Parathyroid adenoma (tissue), 2 donors: ENCODE data around the gene SV2A.

Experiments
- H2AFZ ChIP-seq: fragments of 300-600 bp; sonication (generic); one replicate; pipeline ENCODE4 v1.7.0; 2017; ENCODE audit warnings: antibody characterized with exemption, mild to moderate bottlenecking
- H3K27ac ChIP-seq: fragments of 300-600 bp; sonication (generic); one replicate; pipeline ENCODE4 v1.7.0; 2017
- H3K27me3 ChIP-seq: fragments of 300-600 bp; sonication (generic); one replicate; pipeline ENCODE4 v1.7.0; 2017; ENCODE audit warnings: low read length; ENCODE audit not compliant: control insufficient read depth, insufficient read depth
- H3K36me3 ChIP-seq: fragments of 300-600 bp; sonication (generic); one replicate; pipeline ENCODE4 v1.7.0; 2017; ENCODE audit warnings: low read length; ENCODE audit not compliant: control insufficient read depth, insufficient read depth
- H3K4me1 ChIP-seq: fragments of 300-600 bp; sonication (generic); one replicate; pipeline ENCODE4 v1.7.0; 2017; ENCODE audit warnings: control low read depth
- H3K4me2 ChIP-seq: fragments of 300-600 bp; sonication (generic); one replicate; pipeline ENCODE4 v1.7.0; 2017; ENCODE audit warnings: low read length
- H3K4me3 ChIP-seq: fragments of 300-600 bp; sonication (generic); one replicate; pipeline ENCODE4 v1.7.0; 2017; ENCODE audit warnings: low read depth, low read length
- H3K79me2 ChIP-seq: fragments of 300-600 bp; sonication (generic); one replicate; pipeline ENCODE4 v1.7.0; 2017; ENCODE audit warnings: control low read depth
- H3K9ac ChIP-seq: fragments of 300-600 bp; sonication (generic); one replicate; pipeline ENCODE4 v1.7.0; 2017; ENCODE audit warnings: mild to moderate bottlenecking
- H3K9me3 ChIP-seq: fragments of 300-600 bp; sonication (generic); one replicate; pipeline ENCODE4 v1.7.0; 2017; ENCODE audit warnings: low read length; ENCODE audit not compliant: control insufficient read depth
- CTCF ChIP-seq: fragments of 300-600 bp; sonication (generic); IDR thresholded peaks from one replicate; pipeline ENCODE4 v1.7.0; 2017; ENCODE audit warnings: antibody characterized with exemption, mild to moderate bottlenecking
- donor health status: primary hyperparathyroidism.

Gene SV2A

GRCh38 chr1:149925345-149925744 is 7.7 kb upstream of the SV2A start:
- Histone ChIP-seq H3K36me3 (no peaks in the 10 kb centered on the region), H3K4me2 (no peak overlapping the region), H3K27me3 (no peaks in the 10 kb centered on the region), H3K9me3 (no peaks in the 10 kb centered on the region), H3K9ac (no peak overlapping the region), H2AFZ (no peak overlapping the region), H3K4me1 (peaks cover 3% of the 10 kb centered on the region), H3K79me2 (peaks cover 7% of the 10 kb centered on the region), H3K27ac (no peak overlapping the region), H3K4me3 (no peak overlapping the region)
- no peak for TF ChIP-seq CTCF

- Histone ChIP-seq H3K9me3 (no peaks in the 10 kb centered on the region), H3K79me2 (peaks cover 7% of the 10 kb centered on the region), H3K36me3 (no peaks in the 10 kb centered on the region), H3K4me2 (no peak overlapping the region), H3K4me3 (no peak overlapping the region), H3K4me1 (peaks cover 3% of the 10 kb centered on the region), H3K9ac (no peak overlapping the region), H2AFZ (no peak overlapping the region), H3K27ac (no peak overlapping the region), H3K27me3 (no peaks in the 10 kb centered on the region)
- TF ChIP-seq CTCF = no peak
Measured at GRCh38 chr1:149923626-149924025, 6.0 kb upstream of the SV2A start.

GRCh38 chr1:149916898-149917252 is 769 bp downstream of the SV2A start:
- Histone ChIP-seq H3K9ac (no peak overlapping the region), H3K4me2 (peak overlapping the region; percentile 87), H2AFZ (peak overlapping the region; percentile 83), H3K27ac (no peak overlapping the region), H3K9me3 (no peaks in the 10 kb centered on the region), H3K4me1 (peaks cover 3% of the 10 kb centered on the region), H3K36me3 (no peaks in the 10 kb centered on the region), H3K79me2 (no peaks in the 10 kb centered on the region), H3K4me3 (peak overlapping the region; percentile 92), H3K27me3 (no peaks in the 10 kb centered on the region)
- no peak for TF ChIP-seq CTCF

GRCh38 chr1:149916193-149916897 is 1.3 kb downstream of the SV2A start:
- H3K9me3 ChIP-seq = no peaks in the 10 kb centered on the region
- no peaks in the 10 kb centered on the region for H3K79me2 ChIP-seq
- peak overlapping the region; percentile 87 for H3K4me2 ChIP-seq
- H2AFZ ChIP-seq = no peak overlapping the region
- no peak overlapping the region for H3K27ac ChIP-seq
- H3K36me3 ChIP-seq = no peaks in the 10 kb centered on the region
- H3K4me1 ChIP-seq = peaks cover 3% of the 10 kb centered on the region
- no peak for TF ChIP-seq CTCF
- peak overlapping the region; percentile 92 for H3K4me3 ChIP-seq
- H3K9ac ChIP-seq = no peak overlapping the region
- no peaks in the 10 kb centered on the region for H3K27me3 ChIP-seq
